IPS DF 19.7 (cell line): Measurements from ENCODE around the gene APOE.
"Not testable (repeated sequence)": the region's sequence is repeated elsewhere in the genome, so short reads cannot be mapped to it uniquely, and the experiment has no call there.

ENCODE experiments used
- DNase-seq: peaks from one replicate; pipeline ENCODE4 v3.0.0-alpha.2; 2013; ENCODE audit warnings: low read depth, low spot score

The APOE gene

GRCh38 chr19:44884566-44884965, 21.0 kb upstream of the APOE start:
- DNase-seq: no peak

GRCh38 chr19:44886141-44886540, 19.5 kb upstream of the APOE start:
- no peak for DNase-seq

- no peak for DNase-seq
Measured at GRCh38 chr19:44887648-44888047, 17.9 kb upstream of the APOE start.

GRCh38 chr19:44888335-44888734, 17.3 kb upstream of the APOE start:
- DNase-seq: not testable (repeated sequence)

- DNase-seq: no peak
Measured at GRCh38 chr19:44889830-44890365, 15.7 kb upstream of the APOE start.

- DNase-seq: peak; percentile 100
Measured at GRCh38 chr19:44890366-44891015, 15.1 kb upstream of the APOE start.

- DNase-seq: peak; percentile 97
Measured at GRCh38 chr19:44891016-44891882, 14.3 kb upstream of the APOE start, which contains the start of gene TOMM40. TOMM40 (plus strand) TSS chr19:44891254; CDS start chr19:44891416, 162 bp downstream.

GRCh38 chr19:44892932-44893331, 12.7 kb upstream of the APOE start:
- DNase-seq: no peak

GRCh38 chr19:44893332-44894051, 12.1 kb upstream of the APOE start:
- no peak for DNase-seq

- no peak for DNase-seq
Measured at GRCh38 chr19:44894052-44894400, 11.6 kb upstream of the APOE start.

- no peak for DNase-seq
Measured at GRCh38 chr19:44894946-44895345, 10.7 kb upstream of the APOE start.

GRCh38 chr19:44897835-44898234, 7.8 kb upstream of the APOE start:
- no peak for DNase-seq

- no peak for DNase-seq
Measured at GRCh38 chr19:44900328-44901244, 5.0 kb upstream of the APOE start.

GRCh38 chr19:44903216-44903601, 2.4 kb upstream of the APOE start:
- DNase-seq: no peak

GRCh38 chr19:44903602-44904425, 1.8 kb upstream of the APOE start:
- no peak for DNase-seq

GRCh38 chr19:44904426-44904994, 1.1 kb upstream of the APOE start:
- DNase-seq: no peak

- no peak for DNase-seq
Measured at GRCh38 chr19:44907613-44908012, 2.0 kb downstream of the APOE start.

GRCh38 chr19:44908074-44908835, 2.7 kb downstream of the APOE start:
- DNase-seq: no peak

- DNase-seq: no peak
Measured at GRCh38 chr19:44908836-44909261, 3.3 kb downstream of the APOE start.
